Measurements from ENCODE around the gene CYP4F12. TPM values are rescaled to one million over a fixed set of nuclear protein-coding genes. Genes with fewer than 3 reads are reported as not detected.

Gene CYP4F12
- total RNA-seq, 2 donors from 2014 or later = 3.1 to 4.3 TPM

DNA sequence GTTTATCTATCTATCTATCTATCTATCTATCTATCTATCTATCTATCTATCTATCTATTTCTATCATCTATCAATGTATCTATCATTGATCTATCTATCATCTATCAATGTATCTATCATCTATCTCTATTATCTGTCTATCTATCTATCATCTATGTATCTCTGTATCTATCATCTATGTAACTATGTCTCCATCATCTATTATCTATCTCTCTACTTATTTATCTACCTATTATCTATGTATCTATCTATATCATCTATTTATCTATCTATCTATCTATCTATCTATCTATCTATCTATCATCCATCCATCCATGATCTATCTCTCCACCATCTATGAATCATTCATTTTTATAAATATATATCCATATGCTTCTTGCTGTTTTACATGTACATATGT, 16.4 kb upstream of the CYP4F12 start:
- H3K27me3 ChIP-seq = no peaks in the 10 kb centered on the region
- H3K27ac ChIP-seq = no peak overlapping the region
- H3K9me3 ChIP-seq = no peaks in the 10 kb centered on the region
- H3K4me3 ChIP-seq = no peak overlapping the region
- H3K36me3 ChIP-seq = no peaks in the 10 kb centered on the region
- no peaks in the 10 kb centered on the region for H3K4me1 ChIP-seq
- TF ChIP-seq, protein P1, sequence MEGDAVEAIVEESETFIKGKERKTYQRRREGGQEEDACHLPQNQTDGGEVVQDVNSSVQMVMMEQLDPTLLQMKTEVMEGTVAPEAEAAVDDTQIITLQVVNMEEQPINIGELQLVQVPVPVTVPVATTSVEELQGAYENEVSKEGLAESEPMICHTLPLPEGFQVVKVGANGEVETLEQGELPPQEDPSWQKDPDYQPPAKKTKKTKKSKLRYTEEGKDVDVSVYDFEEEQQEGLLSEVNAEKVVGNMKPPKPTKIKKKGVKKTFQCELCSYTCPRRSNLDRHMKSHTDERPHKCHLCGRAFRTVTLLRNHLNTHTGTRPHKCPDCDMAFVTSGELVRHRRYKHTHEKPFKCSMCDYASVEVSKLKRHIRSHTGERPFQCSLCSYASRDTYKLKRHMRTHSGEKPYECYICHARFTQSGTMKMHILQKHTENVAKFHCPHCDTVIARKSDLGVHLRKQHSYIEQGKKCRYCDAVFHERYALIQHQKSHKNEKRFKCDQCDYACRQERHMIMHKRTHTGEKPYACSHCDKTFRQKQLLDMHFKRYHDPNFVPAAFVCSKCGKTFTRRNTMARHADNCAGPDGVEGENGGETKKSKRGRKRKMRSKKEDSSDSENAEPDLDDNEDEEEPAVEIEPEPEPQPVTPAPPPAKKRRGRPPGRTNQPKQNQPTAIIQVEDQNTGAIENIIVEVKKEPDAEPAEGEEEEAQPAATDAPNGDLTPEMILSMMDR (IDR thresholded peaks at IDR 0.05) = no peak
- no peak for DNase-seq (ENCODE audit: low spot score)

DNA sequence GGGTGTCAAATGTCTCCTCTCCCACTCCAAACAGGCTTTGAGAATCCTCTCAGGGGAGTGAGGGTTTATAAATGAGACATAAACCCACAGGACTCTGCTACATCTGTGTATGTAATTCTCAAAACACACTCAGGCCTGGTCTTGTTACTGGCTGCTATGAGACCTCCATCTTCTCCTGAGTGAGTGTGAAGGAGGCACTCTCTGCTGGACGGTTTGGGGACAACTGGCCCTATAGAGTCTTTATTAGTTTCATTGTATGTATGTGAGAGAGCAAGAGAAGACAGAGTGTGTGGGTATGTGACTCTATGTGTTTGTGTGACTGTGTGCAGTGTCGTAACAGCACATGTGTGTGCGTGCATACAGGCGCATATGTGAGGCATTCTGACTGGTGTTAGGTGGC, 9.6 kb upstream of the CYP4F12 start:
- H3K9me3 ChIP-seq = no peaks in the 10 kb centered on the region
- no peak overlapping the region for H3K4me3 ChIP-seq
- no peaks in the 10 kb centered on the region for H3K4me1 ChIP-seq
- TF ChIP-seq, protein P1 (IDR thresholded peaks at IDR 0.05) = no peak
- H3K27me3 ChIP-seq = no peaks in the 10 kb centered on the region
- H3K36me3 ChIP-seq = no peaks in the 10 kb centered on the region
- DNase-seq (ENCODE audit: low spot score) = no peak
- no peak overlapping the region for H3K27ac ChIP-seq

DNA sequence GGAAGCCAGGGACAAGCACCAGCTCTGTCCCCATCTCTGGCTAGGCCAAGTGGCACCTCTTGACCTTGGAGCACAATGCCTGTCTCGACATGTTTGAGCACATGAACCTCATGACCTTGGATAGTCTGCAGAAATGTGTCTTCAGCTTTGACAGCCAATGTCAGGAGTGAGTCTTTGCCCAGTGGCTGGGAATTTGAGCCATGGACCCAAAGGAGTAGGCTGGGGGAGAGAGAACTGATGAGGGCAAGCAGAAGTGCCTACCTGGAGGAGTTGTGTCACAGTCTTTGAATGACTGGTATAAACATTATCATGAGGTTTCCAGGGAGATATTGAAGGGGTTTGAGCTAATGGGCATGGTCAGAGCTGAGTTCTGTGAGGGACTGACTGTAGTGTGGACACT, 6.7 kb upstream of the CYP4F12 start:
- H3K9me3 ChIP-seq = no peaks in the 10 kb centered on the region
- no peaks in the 10 kb centered on the region for H3K27me3 ChIP-seq
- TF ChIP-seq, protein P1 (IDR thresholded peaks at IDR 0.05) = no peak
- H3K36me3 ChIP-seq = no peaks in the 10 kb centered on the region
- H3K4me3 ChIP-seq = no peak overlapping the region
- H3K4me1 ChIP-seq = no peaks in the 10 kb centered on the region
- H3K27ac ChIP-seq = no peak overlapping the region
- DNase-seq (ENCODE audit: low spot score) = no peak

DNA sequence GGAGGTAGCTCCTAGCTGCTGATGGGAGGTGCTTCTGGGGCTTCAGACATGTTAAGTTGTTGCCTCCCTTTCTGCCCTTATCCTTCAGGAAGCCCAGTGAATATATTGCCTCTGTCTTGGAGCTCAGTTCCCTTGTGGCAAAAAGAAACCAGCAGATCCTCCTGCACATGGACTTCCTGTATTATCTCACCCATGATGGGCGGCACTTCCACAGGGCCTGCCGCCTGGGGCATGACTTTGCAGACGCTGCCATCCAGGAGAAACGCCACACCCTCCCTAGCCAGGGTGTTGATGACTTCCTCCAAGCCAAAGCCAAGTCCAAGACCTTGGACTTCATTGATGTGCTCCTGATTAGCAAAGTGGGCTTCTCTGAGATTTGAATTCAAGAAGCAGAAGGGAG, 6.0 kb upstream of the CYP4F12 start:
- no peaks in the 10 kb centered on the region for H3K4me1 ChIP-seq
- no peak for DNase-seq (ENCODE audit: low spot score)
- no peak overlapping the region for H3K27ac ChIP-seq
- no peak overlapping the region for H3K4me3 ChIP-seq
- TF ChIP-seq, protein P1 (IDR thresholded peaks at IDR 0.05) = no peak
- H3K27me3 ChIP-seq = no peaks in the 10 kb centered on the region
- no peaks in the 10 kb centered on the region for H3K36me3 ChIP-seq
- H3K9me3 ChIP-seq = no peaks in the 10 kb centered on the region

DNA sequence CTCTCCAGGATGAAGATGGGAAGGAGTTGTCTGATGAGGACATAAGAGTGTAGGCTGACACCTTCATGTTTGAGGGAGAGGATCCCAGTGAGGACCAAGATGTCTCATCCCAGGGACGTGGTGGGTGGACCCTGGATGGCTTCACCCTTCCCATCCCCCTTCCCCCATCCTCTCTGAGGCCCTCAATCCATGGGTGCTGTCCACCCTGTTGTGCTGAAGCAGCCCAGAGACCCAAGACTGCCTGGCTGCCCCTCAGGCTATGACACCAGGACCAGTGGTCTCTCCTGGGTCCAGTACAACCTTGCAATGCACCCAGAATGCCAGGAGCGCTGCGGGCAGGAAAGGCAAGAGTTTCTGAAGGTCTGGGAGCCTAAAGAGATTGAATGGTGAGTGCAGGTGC, 3.4 kb upstream of the CYP4F12 start:
- TF ChIP-seq, protein P1 (IDR thresholded peaks at IDR 0.05) = no peak
- Histone ChIP-seq H3K27ac (no peak overlapping the region), H3K9me3 (no peaks in the 10 kb centered on the region), H3K27me3 (no peaks in the 10 kb centered on the region), H3K4me1 (peaks cover 0 to 14% of the 10 kb centered on the region in 2 donors), H3K4me3 (no peak overlapping the region), H3K36me3 (no peaks in the 10 kb centered on the region)
- no peak for DNase-seq (ENCODE audit: low spot score)

DNA sequence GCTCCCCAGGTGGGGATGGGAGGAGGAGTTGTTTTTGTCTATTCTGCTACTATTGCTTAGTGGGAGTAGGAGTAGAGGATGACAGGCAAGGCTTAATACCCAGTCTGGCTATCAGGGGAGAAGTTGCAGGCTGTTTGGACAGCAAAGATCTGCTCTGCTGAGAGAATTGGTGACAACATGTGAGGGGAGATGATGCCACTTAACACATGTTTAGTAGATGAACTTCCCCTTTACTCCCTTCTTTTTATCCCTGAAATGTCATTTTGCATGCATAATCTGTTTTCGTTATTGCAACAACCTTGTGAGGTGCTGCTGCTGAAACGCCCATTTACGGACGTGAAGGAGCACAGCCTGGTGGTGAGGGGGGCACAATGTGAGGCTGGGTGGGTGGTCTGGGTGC, 3.0 kb upstream of the CYP4F12 start:
- H3K27ac ChIP-seq = no peak overlapping the region
- peaks cover 0 to 14% of the 10 kb centered on the region in 2 donors for H3K4me1 ChIP-seq
- H3K9me3 ChIP-seq = no peaks in the 10 kb centered on the region
- no peak for DNase-seq (ENCODE audit: low spot score)
- TF ChIP-seq, protein P1 (IDR thresholded peaks at IDR 0.05) = no peak
- no peaks in the 10 kb centered on the region for H3K36me3 ChIP-seq
- H3K4me3 ChIP-seq = no peak overlapping the region
- H3K27me3 ChIP-seq = no peaks in the 10 kb centered on the region

All from right atrium auricular region (tissue), 2 donors.